PC-3 (cell line): ENCODE measurements around the gene ATXN7L1. TPM values are rescaled to one million over a fixed set of nuclear protein-coding genes. Genes with fewer than 3 reads are reported as not detected.

Experiments used
- ATAC-seq: fragments of 200-7000 bp; cut with Tn5 transposase; 2 replicates; pipeline ENCODE4 v1.9.1; 2020; ENCODE audit warnings: mild to moderate bottlenecking, moderate library complexity
- BruUV-seq: library from RNA; stranded (reverse); fragments of 400-500 nt; replicated peaks from 2 replicates; lab custom pipeline; 2021; lab: Mats Ljungman, UMichigan
- CTCF ChIA-PET: fragments of 300-600 bp; sonication (Branson Sonifier 250); formaldehyde crosslinking; loops from one replicate; lab custom pipeline; 2022; ENCODE audit warnings: antibody characterized with exemption; lab: Charles Lee
- POLR2A ChIA-PET: fragments of 300-600 bp; sonication (Branson Sonifier 250); formaldehyde crosslinking; loops from one replicate; lab custom pipeline; 2022; ENCODE audit warnings: antibody characterized with exemption; ENCODE audit not compliant: unreplicated experiment; lab: Charles Lee
- DNase-seq: peaks from one replicate; pipeline ENCODE4 v3.0.0-alpha.2; 2015
- H2AFZ ChIP-seq: fragments of 300-600 bp; sonication (generic); 2 replicates; pipeline ENCODE4 v1.6.0; 2016; ENCODE audit warnings: antibody characterized with exemption, low read length
- H3F3A ChIP-seq: fragments of 300-600 bp; sonication (generic); one replicate; pipeline ENCODE4 v1.6.0; 2017; ENCODE audit warnings: antibody characterized with exemption, low read length, control low read depth, mild to moderate bottlenecking; ENCODE audit not compliant: unreplicated experiment
- H3K27ac ChIP-seq: fragments of 300-600 bp; sonication (generic); 2 replicates; pipeline ENCODE4 v1.5.1; 2016; ENCODE audit warnings: mild to moderate bottlenecking, low read length
- H3K27me3 ChIP-seq: fragments of 300-600 bp; sonication (generic); 2 replicates; pipeline ENCODE4 v1.6.1; 2016; ENCODE audit warnings: low read length, mixed read lengths
- H3K36me3 ChIP-seq: fragments of 300-600 bp; sonication (generic); 2 replicates; pipeline ENCODE4 v1.6.1; 2016; ENCODE audit warnings: low read depth, mixed run types, low read length, mixed read lengths
- H3K4me1 ChIP-seq: fragments of 300-600 bp; sonication (generic); 2 replicates; pipeline ENCODE4 v1.5.1; 2016; ENCODE audit warnings: low read length; ENCODE audit not compliant: insufficient read depth
- H3K4me2 ChIP-seq: fragments of 300-600 bp; sonication (generic); 2 replicates; pipeline ENCODE4 v1.6.0; 2016; ENCODE audit warnings: low read length
- H3K4me3 ChIP-seq: fragments of 300-600 bp; sonication (generic); 2 replicates; pipeline ENCODE4 v1.5.1; 2016; ENCODE audit warnings: mild to moderate bottlenecking, low read length, mixed read lengths
- H3K79me2 ChIP-seq: fragments of 300-600 bp; sonication (generic); 2 replicates; pipeline ENCODE4 v1.6.1; 2017; ENCODE audit warnings: low read length, mixed read lengths
- H3K9ac ChIP-seq: fragments of 300-600 bp; sonication (generic); 2 replicates; pipeline ENCODE4 v1.6.0; 2016; ENCODE audit warnings: mild to moderate bottlenecking, low read length
- H3K9me2 ChIP-seq: fragments of 300-600 bp; sonication (generic); replicated peaks from 2 replicates; pipeline ENCODE4 v1.6.1; 2016; ENCODE audit warnings: mixed run types, low read length, mixed read lengths
- H3K9me3 ChIP-seq: fragments of 300-600 bp; sonication (generic); 2 replicates; pipeline ENCODE4 v1.6.1; 2016; ENCODE audit warnings: low read length, mixed read lengths
- H4K20me1 ChIP-seq: fragments of 300-600 bp; sonication (generic); 2 replicates; pipeline ENCODE4 v1.6.1; 2016; ENCODE audit warnings: low read length, mixed read lengths
- CTCF ChIP-seq: fragments of 300-600 bp; sonication (generic); conservative IDR thresholded peaks from 2 replicates; pipeline ENCODE4 v1.5.1; 2017; ENCODE audit warnings: antibody characterized with exemption, low read depth, mild to moderate bottlenecking, low read length
- EZH2 ChIP-seq: fragments of 300-600 bp; sonication (generic); IDR thresholded peaks from one replicate; pipeline ENCODE4 v1.6.1; 2017; ENCODE audit warnings: antibody characterized with exemption, mild to moderate bottlenecking, low read length; ENCODE audit not compliant: unreplicated experiment
- EZH2phosphoT487 ChIP-seq: fragments of 300-600 bp; sonication (generic); IDR thresholded peaks from 2 replicates; pipeline ENCODE4 v1.6.1; 2018; ENCODE audit warnings: mild to moderate bottlenecking, antibody characterized with exemption, low read length, borderline replicate concordance
- intact Hi-C: fragments of 100-400 bp; cut with micrococcal nuclease; formaldehyde crosslinking; loops from 2 replicates; pipeline ENCODE4 v1.9.0; 2023
- total RNA-seq: library from RNA; depleted of rRNA; stranded (reverse); fragments of >200 nt; gene quantifications from 2 replicates; pipeline ENCODE4 v1.2.3, GENCODE V29; 2014

Gene ATXN7L1
- total RNA-seq, 1 experiment from 2014 or later = 16.0 TPM

GRCh38 chr7:105840981-105841749, 35.2 kb downstream of the ATXN7L1 start:
- no peak overlapping the region for H3K4me3 ChIP-seq
- no peaks in the 10 kb centered on the region for H3K9me3 ChIP-seq
- ChIA-PET CTCF (no interaction called here), POLR2A (no interaction called here)
- H3K27me3 ChIP-seq = no peaks in the 10 kb centered on the region
- TF ChIP-seq EZH2 (no peak), EZH2phosphoT487 (no peak), CTCF (no peak)
- H3K4me1 ChIP-seq = no peaks in the 10 kb centered on the region
- H3K9ac ChIP-seq = no peak overlapping the region
- intact Hi-C loops = no loop called here
- no peak overlapping the region for H3K4me2 ChIP-seq
- H3K27ac ChIP-seq = no peak overlapping the region
- no peaks in the 10 kb centered on the region for H3K9me2 ChIP-seq
- ATAC-seq (no peak), DNase-seq (no peak)
- H3K36me3 ChIP-seq = no peaks in the 10 kb centered on the region
- no peaks in the 10 kb centered on the region for H3K79me2 ChIP-seq
- no peaks in the 10 kb centered on the region for H4K20me1 ChIP-seq
- H3F3A ChIP-seq = no peaks in the 10 kb centered on the region
- H2AFZ ChIP-seq = no peak overlapping the region
- no TSS peak for BruUV-seq

- no TSS peak for BruUV-seq
- no peak for ATAC-seq
- Histone ChIP-seq H3K9ac (no peak overlapping the region), H4K20me1 (no peaks in the 10 kb centered on the region), H2AFZ (no peak overlapping the region), H3K36me3 (no peaks in the 10 kb centered on the region), H3K4me3 (no peak overlapping the region), H3K4me2 (no peak overlapping the region), H3K9me3 (no peaks in the 10 kb centered on the region), H3K9me2 (no peaks in the 10 kb centered on the region), H3K27me3 (no peaks in the 10 kb centered on the region), H3K4me1 (no peaks in the 10 kb centered on the region), H3F3A (no peaks in the 10 kb centered on the region), H3K79me2 (no peaks in the 10 kb centered on the region), H3K27ac (no peak overlapping the region)
- intact Hi-C loops = no loop called here
- TF ChIP-seq EZH2 = no peak
- TF ChIP-seq EZH2phosphoT487 = no peak
- TF ChIP-seq CTCF = no peak
- no peak for DNase-seq
- POLR2A ChIA-PET = no interaction called here
- CTCF ChIA-PET = no interaction called here
These were observed 37.1 kb downstream of the ATXN7L1 start for GRCh38 chr7:105839266-105839665.

GRCh38 chr7:105838627-105839231, 37.7 kb downstream of the ATXN7L1 start:
- BruUV-seq = no TSS peak
- no peak for TF ChIP-seq EZH2phosphoT487
- no peak for TF ChIP-seq CTCF
- TF ChIP-seq EZH2 = no peak

More at GRCh38 chr7:105838627-105839231, 37.7 kb downstream of the ATXN7L1 start:
- no peaks in the 10 kb centered on the region for H3K27me3 ChIP-seq
- H3K4me3 ChIP-seq = no peak overlapping the region
- no peaks in the 10 kb centered on the region for H3K79me2 ChIP-seq
- no peaks in the 10 kb centered on the region for H3K9me3 ChIP-seq
- no peak for ATAC-seq
- no peak overlapping the region for H3K27ac ChIP-seq
- no peaks in the 10 kb centered on the region for H3F3A ChIP-seq
- POLR2A ChIA-PET = no interaction called here
- no peaks in the 10 kb centered on the region for H4K20me1 ChIP-seq
- intact Hi-C loops = no loop called here
- no peak overlapping the region for H2AFZ ChIP-seq
- no peak overlapping the region for H3K4me2 ChIP-seq
- no peak overlapping the region for H3K9ac ChIP-seq
- no peaks in the 10 kb centered on the region for H3K4me1 ChIP-seq
- no peaks in the 10 kb centered on the region for H3K36me3 ChIP-seq
- H3K9me2 ChIP-seq = no peaks in the 10 kb centered on the region
- CTCF ChIA-PET = no interaction called here
- DNase-seq = no peak
